IMR-90 (cell line): ENCODE measurements around the gene CES1. TPM values are rescaled to one million over a fixed set of nuclear protein-coding genes. Genes with fewer than 3 reads are reported as not detected.
"Not testable (repeated sequence)": the region's sequence is repeated elsewhere in the genome, so short reads cannot be mapped to it uniquely, and the experiment has no call there.

ENCODE experiments used
- ATAC-seq: fragments of 200-7000 bp; cut with Tn5 transposase; 2 replicates; pipeline ENCODE4 v1.9.1; 2020; ENCODE audit warnings: low read depth, mild to moderate bottlenecking, moderate library complexity
- BruUV-seq: library from RNA; stranded (reverse); fragments of 400-500 nt; replicated peaks from 2 replicates; lab custom pipeline; 2021; lab: Mats Ljungman, UMichigan
- CTCF ChIA-PET: fragments of 300-600 bp; formaldehyde crosslinking; extraction: SDS; loops from one replicate; lab custom pipeline; 2021; ENCODE audit warnings: antibody characterized with exemption; lab: Yijun Ruan, JAX
- POLR2A ChIA-PET: fragments of 300-600 bp; sonication (Branson Sonifier 250); formaldehyde crosslinking; loops from one replicate; lab custom pipeline; 2022; ENCODE audit warnings: antibody characterized with exemption; ENCODE audit not compliant: unreplicated experiment; lab: Charles Lee
- DNase-seq: peaks from one replicate; pipeline ENCODE4 v3.0.0; 2013
- H2AFZ ChIP-seq: replicated peaks from 2 replicates; pipeline ENCODE3; 2013; ENCODE audit warnings: low read length, mild to moderate bottlenecking; ENCODE audit not compliant: poor library complexity
- H2AK5ac ChIP-seq: 2 replicates; pipeline ENCODE4 v1.6.1; 2013; ENCODE audit warnings: low read depth, low read length, inconsistent platforms
- H2AK9ac ChIP-seq: replicated peaks from 2 replicates; pipeline ENCODE3; 2013; ENCODE audit warnings: mild to moderate bottlenecking, low read depth, low read length, moderate library complexity; ENCODE audit not compliant: poor library complexity
- H2BK120ac ChIP-seq: 2 replicates; pipeline ENCODE4 v1.6.1; 2013; ENCODE audit warnings: low read depth, low read length, inconsistent platforms
- H2BK15ac ChIP-seq: 3 replicates; pipeline ENCODE4 v1.6.1; 2013; ENCODE audit warnings: low read depth, low read length, inconsistent platforms
- H2BK20ac ChIP-seq: 2 replicates; pipeline ENCODE4 v1.6.1; 2013; ENCODE audit warnings: low read depth, mild to moderate bottlenecking, inconsistent platforms, low read length, moderate library complexity
- H2BK5ac ChIP-seq: 2 replicates; pipeline ENCODE4 v1.6.1; 2013; ENCODE audit warnings: mild to moderate bottlenecking, low read depth, low read length, inconsistent platforms; ENCODE audit not compliant: poor library complexity, severe bottlenecking
- H3K14ac ChIP-seq: replicated peaks from 2 replicates; pipeline ENCODE4 v1.6.1; 2013; ENCODE audit warnings: low read depth, low read length, inconsistent platforms
- H3K18ac ChIP-seq: 2 replicates; pipeline ENCODE4 v1.6.1; 2013; ENCODE audit warnings: low read depth, low read length, control low read depth
- H3K23ac ChIP-seq: 2 replicates; pipeline ENCODE4 v1.6.1; 2013; ENCODE audit warnings: low read depth, low read length, inconsistent platforms
- H3K27ac ChIP-seq: 2 replicates; pipeline ENCODE4 v1.5.1; 2013; ENCODE audit warnings: mild to moderate bottlenecking, control low read depth, low read length; ENCODE audit not compliant: insufficient read depth
- H3K27me3 ChIP-seq: 2 replicates; pipeline ENCODE4 v1.6.1; 2013; ENCODE audit warnings: low read length; ENCODE audit not compliant: control insufficient read depth, insufficient read depth
- H3K36me3 ChIP-seq: 2 replicates; pipeline ENCODE4 v1.6.1; 2013; ENCODE audit warnings: low read length, mixed read lengths; ENCODE audit not compliant: control insufficient read depth, insufficient read depth
- H3K4ac ChIP-seq: 2 replicates; pipeline ENCODE4 v1.6.1; 2013; ENCODE audit warnings: low read depth, low read length, inconsistent platforms
- H3K4me1 ChIP-seq: 2 replicates; pipeline ENCODE4 v1.6.1; 2013; ENCODE audit warnings: low read length, mixed read lengths; ENCODE audit not compliant: control insufficient read depth, insufficient read depth
- H3K4me2 ChIP-seq: 2 replicates; pipeline ENCODE4 v1.6.1; 2013; ENCODE audit warnings: low read depth, mild to moderate bottlenecking, control low read depth, low read length, moderate library complexity
- H3K4me3 ChIP-seq: 2 replicates; pipeline ENCODE4 v1.5.1; 2013; ENCODE audit warnings: low read depth, mild to moderate bottlenecking, control low read depth, low read length, moderate library complexity; ENCODE audit not compliant: insufficient read depth
- H3K56ac ChIP-seq: 2 replicates; pipeline ENCODE4 v1.6.1; 2013; ENCODE audit warnings: low read length, inconsistent platforms; ENCODE audit not compliant: insufficient read depth; ENCODE audit errors: extremely low read depth
- H3K79me1 ChIP-seq, 2 experiments: 2 replicates each; pipeline ENCODE4 v1.6.1; 2013; ENCODE audit warnings: low read length in 2 of 2, inconsistent platforms in 1 of 2, low read depth in 1 of 2
- H3K9ac ChIP-seq: 2 replicates; pipeline ENCODE4 v1.6.1; 2013; ENCODE audit warnings: low read depth, low read length, control low read depth
- H3K9me1 ChIP-seq: 2 replicates; pipeline ENCODE4 v1.6.1; 2013; ENCODE audit warnings: low read length, inconsistent platforms; ENCODE audit not compliant: insufficient read depth
- H3K9me3 ChIP-seq: 2 replicates; pipeline ENCODE4 v1.6.1; 2013; ENCODE audit warnings: low read length; ENCODE audit not compliant: control insufficient read depth, insufficient read depth
- H4K20me1 ChIP-seq: 2 replicates; pipeline ENCODE4 v1.6.1; 2013; ENCODE audit warnings: low read length, inconsistent platforms; ENCODE audit not compliant: insufficient read depth
- H4K5ac ChIP-seq: 2 replicates; pipeline ENCODE4 v1.6.1; 2013; ENCODE audit warnings: mild to moderate bottlenecking, low read depth, low read length, control low read depth
- H4K8ac ChIP-seq, 2 experiments: 2 replicates each; pipeline ENCODE4 v1.6.1; 2013; ENCODE audit warnings: low read depth in 2 of 2, low read length in 2 of 2, control low read depth in 1 of 2, inconsistent platforms in 1 of 2
- H4K91ac ChIP-seq: 2 replicates; pipeline ENCODE4 v1.6.1; 2013; ENCODE audit warnings: low read depth, low read length, inconsistent platforms; ENCODE audit not compliant: insufficient read depth
- WGBS, 2 experiments: methylation state at CpG; one replicate each; pipeline versions ENCODE4 v1.1.5 to v1.1.7; 2013; ENCODE audit warnings: missing lambda C conversion rate in 2 of 2; ENCODE audit not compliant: insufficient read length in 1 of 2; ENCODE audit errors: extremely low coverage in 2 of 2; 5-methylcytosine and 5-hydroxymethylcytosine counted together
- dilution Hi-C: fragments of 300-500 bp; cut with HindIII; formaldehyde crosslinking; loops from one replicate; pipeline ENCODE4 v1.14.3; 2018; ENCODE audit warnings: low sequenced_read_pairs; ENCODE audit not compliant: unreplicated experiment
- in situ Hi-C: fragments of 300-500 bp; cut with MboI; formaldehyde crosslinking; loops from 3 replicates; pipeline ENCODE4 v1.14.3; 2019; ENCODE audit warnings: low sequenced_read_pairs, inconsistent platforms, mixed read lengths
- intact Hi-C: fragments of 100-400 bp; cut with micrococcal nuclease; formaldehyde crosslinking; loops from 2 replicates; pipeline ENCODE4 v1.10.0; 2022
- polyA plus RNA-seq, 3 experiments: library from polyadenylated mRNA; depleted of rRNA; stranded (reverse); fragments of >200 nt; gene quantifications; 2 replicates each; pipeline ENCODE4 v1.2.3, GENCODE V29; 2012; ENCODE audit warnings: low replicate concordance in 1 of 3
- total RNA-seq: library from RNA; depleted of rRNA; stranded (reverse); fragments of >200 nt; gene quantifications from 2 replicates; pipeline ENCODE4 v1.2.3, GENCODE V29; 2012

CES1 gene
- total and polyA plus RNA-seq, 2 of the 4 experiments (the other 2 are of a cell fraction): 0.03 TPM; not detected in 1

GRCh38 chr16:55829232-55829631 is 3.7 kb downstream of the CES1 start:
- ATAC-seq, H3K9ac ChIP-seq: not testable (repeated sequence)

More at GRCh38 chr16:55829232-55829631, 3.7 kb downstream of the CES1 start:
- H3K9me1 ChIP-seq, H3K14ac ChIP-seq, H3K27ac ChIP-seq, H3K79me1 ChIP-seq, H3K36me3 ChIP-seq, H2AK9ac ChIP-seq, H2BK15ac ChIP-seq, in situ Hi-C loops, H4K20me1 ChIP-seq, H3K4me3 ChIP-seq, H2AK5ac ChIP-seq, H3K9me3 ChIP-seq, H4K8ac ChIP-seq, H3K56ac ChIP-seq, dilution Hi-C loops, CTCF ChIA-PET, H3K4me2 ChIP-seq, H4K91ac ChIP-seq, H2BK5ac ChIP-seq, H2AFZ ChIP-seq, H3K23ac ChIP-seq, H3K27me3 ChIP-seq, BruUV-seq, H2BK20ac ChIP-seq, H4K5ac ChIP-seq, H2BK120ac ChIP-seq, intact Hi-C loops, H3K4ac ChIP-seq, H3K4me1 ChIP-seq, H3K18ac ChIP-seq, POLR2A ChIA-PET, DNase-seq: not testable (repeated sequence)
- WGBS, 2 experiments: no CpG with 5 or more reads among the region's 3 CpGs
